ENCODE data around the gene PHF2. TPM values are rescaled to one million over a fixed set of nuclear protein-coding genes. Genes with fewer than 3 reads are reported as not detected.

Gene PHF2
- total and polyA plus RNA-seq, 9 of the 15 experiments (the other 6 are each of a cell fraction or from before 2014, with no cell fraction given) = 0.37 to 14.4 (median 8.1) TPM

GRCh38 chr9:93673021-93673838 lies 96.8 kb downstream of the PHF2 start:
- no peak for DNase-seq (ENCODE audit: extremely low read depth in 1 of 4, low spot score in 3 of 4)
- peaks cover 5 to 17% of the 10 kb centered on the region in 2 experiments; a peak in 4 of 5 replicates for H3K4me1 ChIP-seq (replicated peaks in 1 of 2; ENCODE audit: control insufficient read depth in 2 of 2, insufficient read depth in 2 of 2, low read length in 2 of 2)
- POLR2A ChIA-PET = no interaction called here
- H3K27ac ChIP-seq (ENCODE audit: extremely low read depth, low read depth, low read length) = no peak overlapping the region
- no peak overlapping the region for H3K4me3 ChIP-seq
- H3K9me3 ChIP-seq (replicated peaks; ENCODE audit: control insufficient read depth, insufficient read depth, low read depth, low read length) = no peaks in the 10 kb centered on the region
- H3K4me2 ChIP-seq (ENCODE audit: insufficient read depth, low read length) = no peak overlapping the region
- intact Hi-C loops (cut with micrococcal nuclease) = no loop called here
- CTCF ChIA-PET (ENCODE audit: low intra/inter-chr PET ratio) = no interaction called here
- no TSS peak for BruUV-seq (replicated peaks)
- ATAC-seq = no peak
- H3K27me3 ChIP-seq (ENCODE audit: control insufficient read depth in 2 of 2, insufficient read depth in 2 of 2, low read length in 2 of 2) = no peaks in the 10 kb centered on the region
- H3K9ac ChIP-seq (ENCODE audit: insufficient read depth in 1 of 2, low read depth in 2 of 2, low read length in 2 of 2) = no peak overlapping the region; a peak in 1 of 4 replicates
- no peaks in the 10 kb centered on the region for H3K79me2 ChIP-seq (ENCODE audit: control insufficient read depth, insufficient read depth, low read length)
- no peak overlapping the region for H2AFZ ChIP-seq (ENCODE audit: low read depth, low read length)
- peaks cover 10% of the 10 kb centered on the region for H4K20me1 ChIP-seq (replicated peaks; ENCODE audit: control insufficient read depth, insufficient read depth, low read length)
- in situ Hi-C loops (cut with MboI) = no loop called here
- 79% methylated on average over 15 of the region's 16 CpGs for WGBS (ENCODE audit: insufficient coverage, low coverage, missing lambda C conversion rate)
- no peak for FAIRE-seq
- no peaks in the 10 kb centered on the region for H3K9me1 ChIP-seq (ENCODE audit: control insufficient read depth, insufficient read depth, low read length)
- peaks cover 18% of the 10 kb centered on the region; the same call in 1 of the 3 replicates for H3K36me3 ChIP-seq (ENCODE audit: control insufficient read depth, insufficient read depth, low read length)
- no peak for TF ChIP-seq RBFOX2 (IDR thresholded peaks at IDR 0.05; ENCODE audit: low read depth, low read length)
- TF ChIP-seq SIRT6 (IDR thresholded peaks at IDR 0.05; ENCODE audit: low read depth, low read length) = no peak
- TF ChIP-seq TCF7L2 (IDR thresholded peaks at IDR 0.05; ENCODE audit: low read depth, low read length) = no peak
- TF ChIP-seq ZNF224 (CRISPR knock-in tag; IDR thresholded peaks at IDR 0.05) = no peak
- no peak for TF ChIP-seq POLR2AphosphoS2 (IDR thresholded peaks at IDR 0.05; ENCODE audit: low read length)
- no peak for TF ChIP-seq AFF4 (CRISPR knock-in tag; IDR thresholded peaks at IDR 0.05)
- no peak for TF ChIP-seq CCNT2 (IDR thresholded peaks at IDR 0.05; ENCODE audit: borderline replicate concordance, extremely low read depth, insufficient read length, low read depth, low read length)
- no peak for TF ChIP-seq SFPQ (IDR thresholded peaks at IDR 0.05; ENCODE audit: low read depth, low read length)
- no peak for TF ChIP-seq MECOM (CRISPR knock-in tag; IDR thresholded peaks at IDR 0.05)
- no peak for TF ChIP-seq RFX5 (IDR thresholded peaks at IDR 0.05; ENCODE audit: low read depth, low read length)
- no peak for TF ChIP-seq ZNF12 (CRISPR knock-in tag; IDR thresholded peaks at IDR 0.05)
- no peak for TF ChIP-seq U2AF2 (optimal IDR thresholded peaks at IDR 0.05; ENCODE audit: low read depth, low read length)
- no peak for TF ChIP-seq PTRF (tag; IDR thresholded peaks at IDR 0.05)
- no peak for TF ChIP-seq PREB (CRISPR knock-in tag; IDR thresholded peaks at IDR 0.05)
